GM21717 (cell line): Measurements from ENCODE around the gene DLL4.

Experiments
- ATAC-seq: cut with Tn5 transposase; IDR thresholded peaks from one replicate; pipeline ENCODE4 v1.9.1; 2021; ENCODE audit warnings: mild to moderate bottlenecking, moderate library complexity; ENCODE audit not compliant: unreplicated experiment

DLL4 gene

DNA sequence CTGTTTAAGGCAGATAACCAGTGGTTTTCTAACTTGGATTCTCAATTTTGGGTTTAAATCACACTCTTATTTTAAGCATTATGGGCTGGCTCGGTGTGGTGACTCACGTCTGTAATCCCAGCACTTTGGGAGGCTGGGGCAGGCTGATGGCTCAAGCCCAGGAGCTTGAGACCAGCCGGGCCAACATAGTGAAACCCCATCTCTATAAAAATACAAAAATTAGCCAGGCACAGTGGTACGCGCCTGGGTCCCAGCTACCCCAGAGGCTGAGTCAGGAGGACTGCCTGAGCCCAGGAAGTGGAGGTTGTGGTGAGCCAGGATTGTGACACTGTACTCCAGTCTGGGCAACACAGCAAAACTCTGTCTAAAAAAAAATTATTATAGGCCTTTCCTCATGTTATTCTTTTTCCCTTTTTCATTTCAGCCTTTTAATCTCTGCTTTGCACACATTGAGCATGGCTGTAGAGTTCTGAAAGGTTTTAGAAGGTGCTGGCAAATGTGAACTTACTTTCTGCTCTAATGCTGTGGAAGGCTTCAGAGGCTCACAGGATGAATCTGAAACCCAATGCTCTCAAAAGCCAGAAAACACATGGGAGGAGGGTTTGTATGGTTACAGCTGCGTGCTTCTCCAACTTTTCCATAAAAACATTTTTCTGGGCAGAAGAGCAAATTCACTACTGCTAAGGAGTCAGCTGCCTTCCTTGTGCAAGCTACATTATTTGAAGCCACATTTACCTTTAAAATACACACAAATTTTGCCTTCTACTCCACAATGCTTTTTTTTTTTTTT lies 56.6 kb downstream of the DLL4 start:
- no peak for ATAC-seq

DNA sequence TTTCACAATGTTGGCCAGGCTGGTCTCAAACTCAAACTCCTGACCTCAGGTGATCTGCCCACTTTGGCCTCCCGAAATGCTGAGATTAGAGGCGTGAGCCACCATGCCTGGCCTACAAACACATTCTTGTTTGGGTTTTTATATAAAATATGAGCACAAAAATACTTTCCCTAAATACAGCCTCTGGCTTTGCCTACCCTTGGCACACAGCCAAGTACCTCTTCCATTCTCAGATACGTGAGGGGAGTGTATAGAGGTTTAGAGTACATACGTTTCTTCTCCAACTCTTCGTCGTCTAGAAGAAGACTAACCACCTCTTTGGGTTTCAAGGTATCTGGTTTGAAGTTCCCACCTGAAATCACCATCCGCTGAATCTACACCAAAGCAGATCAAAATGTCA lies 57.7 kb downstream of the DLL4 start:
- no peak for ATAC-seq

DNA sequence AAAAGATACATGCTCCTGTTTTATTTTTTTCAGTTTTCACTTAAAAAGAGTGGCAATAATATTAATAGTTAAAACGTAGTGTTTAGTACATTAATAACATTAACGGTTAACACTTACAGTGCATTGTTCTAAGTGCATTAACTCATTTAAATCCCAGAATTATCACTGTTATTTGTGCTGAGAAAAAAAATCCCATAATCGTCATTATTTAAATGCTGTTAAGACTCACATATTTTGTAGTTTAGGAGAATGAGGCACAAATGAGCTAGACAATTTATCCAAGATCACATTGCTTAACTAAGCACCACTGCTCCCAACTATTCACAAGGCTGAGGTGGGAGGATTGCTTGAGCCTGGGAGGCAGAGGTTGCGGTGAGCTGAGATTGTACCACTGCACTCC lies 59.0 kb downstream of the DLL4 start:
- ATAC-seq, result no peak
